NB4 (cell line): ENCODE measurements around the gene PAH.

Experiments used
- DNase-seq: peaks from one replicate; pipeline ENCODE4 v3.0.0; 2010; ENCODE audit warnings: low read depth
- H3K4me3 ChIP-seq: one replicate; pipeline ENCODE4 v1.5.1; 2011; ENCODE audit warnings: mild to moderate bottlenecking, low read depth, low read length, moderate library complexity
- CTCF ChIP-seq: IDR thresholded peaks from one replicate; pipeline ENCODE4 v1.5.1; 2012; ENCODE audit warnings: low read depth, low read length
- MAX ChIP-seq: IDR thresholded peaks from 2 replicates; pipeline ENCODE4 v1.6.1; 2011; ENCODE audit warnings: low read depth, low read length
- MYC ChIP-seq: IDR thresholded peaks from 2 replicates; pipeline ENCODE4 v1.6.1; 2011; ENCODE audit warnings: low read depth, low read length
- POLR2A ChIP-seq: IDR thresholded peaks from 2 replicates; pipeline ENCODE4 v1.6.1; 2011; ENCODE audit warnings: mild to moderate bottlenecking; ENCODE audit not compliant: insufficient read length; ENCODE audit errors: extremely low read depth

PAH gene

GRCh38 chr12:102920271-102920670 lies 3.2 kb upstream of the PAH start:
- no peak overlapping the region for H3K4me3 ChIP-seq
- DNase-seq: no peak
- no peak for TF ChIP-seq POLR2A
- TF ChIP-seq CTCF: no peak
- no peak for TF ChIP-seq MYC
- TF ChIP-seq MAX: no peak

GRCh38 chr12:102918840-102919239 lies 1.8 kb upstream of the PAH start:
- no peak for DNase-seq
- no peak overlapping the region for H3K4me3 ChIP-seq
- no peak for TF ChIP-seq MAX
- no peak for TF ChIP-seq MYC
- TF ChIP-seq POLR2A: no peak
- TF ChIP-seq CTCF: no peak

GRCh38 chr12:102916252-102917025 lies 605 bp downstream of the PAH start:
- H3K4me3 ChIP-seq: no peak overlapping the region
- DNase-seq: no peak
- TF ChIP-seq CTCF (no peak), MYC (no peak), MAX (no peak), POLR2A (no peak)

- no peak for TF ChIP-seq MAX
- TF ChIP-seq POLR2A: no peak
- TF ChIP-seq MYC: no peak
- no peak for TF ChIP-seq CTCF
- H3K4me3 ChIP-seq: no peak overlapping the region
- DNase-seq: no peak
Observed at GRCh38 chr12:102913453-102914226, 3.4 kb downstream of the PAH start.

GRCh38 chr12:102912258-102912657 lies 4.8 kb downstream of the PAH start:
- no peak for DNase-seq
- no peak for TF ChIP-seq MYC
- TF ChIP-seq CTCF: no peak
- no peak for TF ChIP-seq POLR2A
- TF ChIP-seq MAX: no peak
- H3K4me3 ChIP-seq: no peak overlapping the region
